ENCODE data around the gene PDPN. TPM values are rescaled to one million over a fixed set of nuclear protein-coding genes. Genes with fewer than 3 reads are reported as not detected.

PDPN gene
- total and polyA plus RNA-seq, 11 donors: 4.4 to 162 (median 21.1) TPM

DNA sequence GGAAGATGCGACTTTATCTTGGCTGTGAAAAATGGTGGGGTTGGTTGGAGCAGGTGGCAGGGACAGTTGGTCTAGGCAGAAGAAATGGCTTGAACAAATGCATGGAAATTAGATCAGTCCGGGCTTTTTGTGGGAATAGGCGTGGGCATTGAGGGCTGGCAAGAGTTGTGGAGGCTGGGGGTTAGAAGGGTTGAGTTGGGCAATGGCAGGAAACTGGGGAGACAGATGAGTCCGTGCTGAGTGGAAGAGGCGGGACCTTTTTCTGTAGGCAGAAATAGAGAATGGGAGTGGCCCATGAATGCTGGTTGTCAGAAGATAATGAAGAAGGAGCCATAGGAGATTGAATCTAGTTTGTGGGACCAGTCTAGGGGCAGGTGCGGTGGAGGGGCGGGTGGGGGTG, 6.9 kb downstream of the PDPN start:
- intact Hi-C loops (cut with DNase I): no loop called here
- ATAC-seq (no peak), DNase-seq (no peak)
- no peaks in the 10 kb centered on the region for H3K9me3 ChIP-seq
- no peak overlapping the region for H3K27ac ChIP-seq
- H3K27me3 ChIP-seq: peaks cover 0 to 13% (median 0%) of the 10 kb centered on the region in 9 donors
- peaks cover 0 to 33% (median 11%) of the 10 kb centered on the region in 12 donors for H3K4me1 ChIP-seq
- WGBS, 4 donors: 80 to 84% (median 82%) methylated on average over 7 of the region's 7 CpGs
- H3K36me3 ChIP-seq: peaks cover 0 to 5% (median 0%) of the 10 kb centered on the region in 9 donors
- TF ChIP-seq, protein P1, sequence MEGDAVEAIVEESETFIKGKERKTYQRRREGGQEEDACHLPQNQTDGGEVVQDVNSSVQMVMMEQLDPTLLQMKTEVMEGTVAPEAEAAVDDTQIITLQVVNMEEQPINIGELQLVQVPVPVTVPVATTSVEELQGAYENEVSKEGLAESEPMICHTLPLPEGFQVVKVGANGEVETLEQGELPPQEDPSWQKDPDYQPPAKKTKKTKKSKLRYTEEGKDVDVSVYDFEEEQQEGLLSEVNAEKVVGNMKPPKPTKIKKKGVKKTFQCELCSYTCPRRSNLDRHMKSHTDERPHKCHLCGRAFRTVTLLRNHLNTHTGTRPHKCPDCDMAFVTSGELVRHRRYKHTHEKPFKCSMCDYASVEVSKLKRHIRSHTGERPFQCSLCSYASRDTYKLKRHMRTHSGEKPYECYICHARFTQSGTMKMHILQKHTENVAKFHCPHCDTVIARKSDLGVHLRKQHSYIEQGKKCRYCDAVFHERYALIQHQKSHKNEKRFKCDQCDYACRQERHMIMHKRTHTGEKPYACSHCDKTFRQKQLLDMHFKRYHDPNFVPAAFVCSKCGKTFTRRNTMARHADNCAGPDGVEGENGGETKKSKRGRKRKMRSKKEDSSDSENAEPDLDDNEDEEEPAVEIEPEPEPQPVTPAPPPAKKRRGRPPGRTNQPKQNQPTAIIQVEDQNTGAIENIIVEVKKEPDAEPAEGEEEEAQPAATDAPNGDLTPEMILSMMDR (IDR thresholded peaks at IDR 0.05): no peak
- TF ChIP-seq POLR2A (IDR thresholded peaks at IDR 0.05): no peak
- no peak overlapping the region for H3K4me3 ChIP-seq

DNA sequence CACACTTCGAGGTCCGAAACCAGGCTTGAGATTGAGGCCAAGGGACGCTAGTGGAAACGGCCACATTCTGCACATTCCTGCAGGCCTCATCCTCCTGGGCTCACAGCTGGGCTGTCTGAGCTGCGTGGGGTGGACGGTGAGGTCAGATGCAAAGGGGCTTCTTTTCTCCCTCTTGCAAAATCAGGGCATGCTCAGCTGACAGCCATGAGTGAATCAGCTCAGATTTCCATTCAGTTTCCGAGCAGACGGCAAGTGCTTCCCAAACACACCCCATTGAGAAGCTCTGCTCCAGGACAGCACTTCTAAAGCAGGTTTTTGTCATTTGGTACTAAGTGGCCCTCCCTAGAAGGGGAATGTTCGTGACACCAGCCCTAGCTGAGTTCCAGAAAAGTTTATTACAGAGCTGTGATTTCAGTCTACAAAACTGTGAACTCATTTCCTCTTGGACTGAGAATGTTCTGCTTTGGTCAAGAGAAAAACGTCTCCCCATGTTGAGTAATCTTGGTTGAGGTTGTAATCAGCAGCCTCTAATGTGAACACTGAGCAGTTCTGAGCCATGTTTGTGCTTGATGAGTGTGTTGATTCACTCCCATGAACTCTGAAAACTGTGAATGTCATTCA, 10.0 kb downstream of the PDPN start:
- peaks cover 0 to 19% (median 8%) of the 10 kb centered on the region in 12 donors for H3K4me1 ChIP-seq
- peak overlapping the region in 10 of 12 donors; percentile 21 to 80 (median 53) for H3K27ac ChIP-seq
- intact Hi-C loops (cut with DNase I): no loop called here
- H3K36me3 ChIP-seq: peaks cover 0 to 5% (median 0%) of the 10 kb centered on the region in 9 donors
- no peak overlapping the region for H3K4me3 ChIP-seq
- DNase-seq: peak in 4 of 5 donors; percentile 11 to 77 (median 42)
- H3K27me3 ChIP-seq: no peaks in the 10 kb centered on the region
- TF ChIP-seq, protein P1 (IDR thresholded peaks at IDR 0.05): no peak
- TF ChIP-seq POLR2A (IDR thresholded peaks at IDR 0.05): no peak
- peak; percentile 76 to 90 (median 84) for ATAC-seq
- H3K9me3 ChIP-seq: no peaks in the 10 kb centered on the region
- WGBS, 4 donors: 25 to 47% (median 38%) methylated on average over 10 of the region's 10 CpGs

DNA sequence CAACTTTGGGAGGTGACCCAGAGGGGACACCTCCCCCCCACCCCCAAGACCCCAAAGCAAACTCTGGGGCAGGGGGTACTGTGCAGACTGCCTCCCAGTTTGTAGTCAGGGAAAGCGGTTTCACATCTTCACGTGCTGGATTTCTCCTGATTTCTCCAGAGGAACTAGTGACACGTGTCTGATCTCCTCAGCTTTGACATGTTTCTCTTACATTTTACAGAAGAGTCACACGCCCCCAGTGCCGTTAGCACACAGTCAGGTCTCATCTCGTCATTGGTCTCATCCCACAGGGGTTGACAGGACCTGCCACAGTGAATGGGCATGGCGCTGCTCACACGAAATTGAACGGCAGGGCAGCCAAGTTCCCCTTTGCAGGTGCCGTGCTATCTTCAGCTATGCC, 11.8 kb downstream of the PDPN start:
- no peaks in the 10 kb centered on the region for H3K27me3 ChIP-seq
- no peak overlapping the region for H3K27ac ChIP-seq
- H3K4me1 ChIP-seq: peaks cover 0 to 19% (median 8%) of the 10 kb centered on the region in 12 donors
- no peaks in the 10 kb centered on the region for H3K9me3 ChIP-seq
- TF ChIP-seq POLR2A (IDR thresholded peaks at IDR 0.05): no peak
- TF ChIP-seq, protein P1 (IDR thresholded peaks at IDR 0.05): no peak
- H3K4me3 ChIP-seq: no peak overlapping the region
- ATAC-seq (no peak), DNase-seq (no peak)
- WGBS, 4 donors: 77 to 88% (median 83%) methylated on average over 10 of the region's 10 CpGs
- H3K36me3 ChIP-seq: peaks cover 0 to 5% (median 0%) of the 10 kb centered on the region in 9 donors
- intact Hi-C loops (cut with DNase I): no loop called here

DNA sequence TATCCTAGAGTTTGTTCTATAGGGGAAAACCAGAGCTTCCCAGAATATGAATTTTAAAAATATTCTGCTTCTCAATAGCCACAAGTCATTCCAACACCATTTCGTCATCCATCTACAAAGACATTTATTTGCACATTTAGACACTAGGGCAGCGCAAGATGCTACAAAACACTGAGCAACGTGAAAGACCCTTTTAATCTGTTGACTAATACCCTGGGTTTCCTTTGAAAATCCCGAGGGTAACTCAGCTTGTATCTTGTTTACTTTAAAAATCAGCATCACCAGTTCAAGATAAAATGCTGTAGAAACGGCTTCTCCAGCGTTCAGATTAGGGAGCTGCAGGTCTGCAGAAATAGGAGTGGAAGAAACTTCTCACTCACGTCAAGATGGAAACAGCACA, 13.5 kb downstream of the PDPN start:
- Histone ChIP-seq H3K9me3 (no peaks in the 10 kb centered on the region), H3K4me1 (peaks cover 0 to 30% (median 8%) of the 10 kb centered on the region in 12 donors), H3K4me3 (no peak overlapping the region), H3K27me3 (no peaks in the 10 kb centered on the region), H3K36me3 (no peaks in the 10 kb centered on the region), H3K27ac (no peak overlapping the region)
- WGBS, 4 donors: 50 to 63% (median 56%) methylated on average over 7 of the region's 7 CpGs
- TF ChIP-seq POLR2A (IDR thresholded peaks at IDR 0.05): no peak
- TF ChIP-seq, protein P1 (IDR thresholded peaks at IDR 0.05): no peak
- no peak for DNase-seq
- ATAC-seq: no peak
- intact Hi-C loops (cut with DNase I): no loop called here

Data from heart left ventricle (tissue), 16 donors.